ENCODE measurements around the gene MARCHF4. TPM values are rescaled to one million over a fixed set of nuclear protein-coding genes. Genes with fewer than 3 reads are reported as not detected.

MARCHF4 gene
- total and polyA plus RNA-seq, 8 donors, result 0.19 to 4.1 (median 0.52) TPM

DNA sequence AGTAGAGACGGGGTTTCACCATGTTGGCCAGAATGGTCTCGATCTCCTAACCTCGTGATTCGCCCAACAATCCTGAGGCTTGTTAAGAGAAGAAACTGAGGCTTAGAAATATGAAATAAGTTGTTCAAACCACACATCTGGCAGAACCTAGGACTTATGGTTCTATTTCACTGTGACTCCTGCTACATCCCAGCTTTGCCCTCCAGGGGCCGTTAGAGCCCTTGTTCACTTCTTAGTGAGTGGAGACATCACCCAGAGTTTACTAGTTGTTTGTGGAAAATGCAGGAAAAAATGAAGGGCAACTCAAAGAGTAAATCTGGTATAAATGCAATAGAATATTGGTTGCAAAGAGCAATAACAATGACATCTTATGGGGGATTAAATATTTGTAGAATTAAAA is 43.9 kb downstream of the MARCHF4 start:
- Histone ChIP-seq H3K27ac (no peak overlapping the region), H3K36me3 (no peaks in the 10 kb centered on the region), H3K27me3 (no peaks in the 10 kb centered on the region), H3K9me3 (no peaks in the 10 kb centered on the region), H3K4me1 (no peaks in the 10 kb centered on the region), H3K4me3 (no peak overlapping the region)
- 72 to 79% methylated on average over 5 of the region's 5 CpGs for WGBS, 2 donors
- no peak for FAIRE-seq
- intact Hi-C loops (cut with DNase I), result no loop called here
- DNase-seq, result no peak
- TF ChIP-seq, protein P1, sequence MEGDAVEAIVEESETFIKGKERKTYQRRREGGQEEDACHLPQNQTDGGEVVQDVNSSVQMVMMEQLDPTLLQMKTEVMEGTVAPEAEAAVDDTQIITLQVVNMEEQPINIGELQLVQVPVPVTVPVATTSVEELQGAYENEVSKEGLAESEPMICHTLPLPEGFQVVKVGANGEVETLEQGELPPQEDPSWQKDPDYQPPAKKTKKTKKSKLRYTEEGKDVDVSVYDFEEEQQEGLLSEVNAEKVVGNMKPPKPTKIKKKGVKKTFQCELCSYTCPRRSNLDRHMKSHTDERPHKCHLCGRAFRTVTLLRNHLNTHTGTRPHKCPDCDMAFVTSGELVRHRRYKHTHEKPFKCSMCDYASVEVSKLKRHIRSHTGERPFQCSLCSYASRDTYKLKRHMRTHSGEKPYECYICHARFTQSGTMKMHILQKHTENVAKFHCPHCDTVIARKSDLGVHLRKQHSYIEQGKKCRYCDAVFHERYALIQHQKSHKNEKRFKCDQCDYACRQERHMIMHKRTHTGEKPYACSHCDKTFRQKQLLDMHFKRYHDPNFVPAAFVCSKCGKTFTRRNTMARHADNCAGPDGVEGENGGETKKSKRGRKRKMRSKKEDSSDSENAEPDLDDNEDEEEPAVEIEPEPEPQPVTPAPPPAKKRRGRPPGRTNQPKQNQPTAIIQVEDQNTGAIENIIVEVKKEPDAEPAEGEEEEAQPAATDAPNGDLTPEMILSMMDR (IDR thresholded peaks at IDR 0.05), result no peak
- ATAC-seq, result no peak

DNA sequence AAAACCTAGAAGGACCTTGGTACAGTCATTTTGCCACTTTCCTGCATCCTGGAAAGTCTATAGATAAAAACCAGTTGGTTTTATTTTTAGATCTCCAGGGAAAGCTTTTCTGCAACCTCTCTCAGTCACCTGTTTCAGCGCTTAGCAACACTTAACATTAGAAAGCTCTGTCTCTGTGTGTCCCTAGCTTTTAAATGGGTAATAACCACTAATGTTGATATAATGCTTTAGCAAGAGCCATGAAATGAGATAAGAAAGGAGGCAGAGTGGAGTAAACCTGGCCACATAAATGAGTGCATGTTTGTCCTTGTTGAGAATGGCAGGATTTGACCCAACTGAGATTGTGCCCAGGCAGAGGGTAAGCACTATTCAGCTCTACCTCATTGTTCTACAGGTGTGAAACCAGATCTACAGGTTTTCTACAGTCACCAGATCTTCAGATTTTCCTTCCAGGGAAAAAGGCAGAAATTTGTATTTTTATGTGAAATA is 44.8 kb downstream of the MARCHF4 start:
- H3K4me3 ChIP-seq, result no peak overlapping the region
- no peaks in the 10 kb centered on the region for H3K27me3 ChIP-seq
- intact Hi-C loops (cut with DNase I), result no loop called here
- H3K27ac ChIP-seq, result no peak overlapping the region
- DNase-seq (no peak), FAIRE-seq (no peak), ATAC-seq (peak in 2 of 4 donors; percentile 80 to 89)
- no peaks in the 10 kb centered on the region for H3K36me3 ChIP-seq
- no peaks in the 10 kb centered on the region for H3K4me1 ChIP-seq
- TF ChIP-seq, protein P1 (IDR thresholded peaks at IDR 0.05), result no peak
- no peaks in the 10 kb centered on the region for H3K9me3 ChIP-seq
- WGBS, 2 donors, result 44 to 64% methylated on average over 1 of the region's 1 CpG

Other genes with a start within 250 kb of the MARCHF4 start
- 10 to 100 TPM in 2 of 6 donors, 1 to 10 TPM in 4; 7.0 to 12.8 (median 8.1) TPM for gene SMARCAL1, start 40.0 kb upstream of the MARCHF4 start, total RNA-seq
- gene SMARCAL1, start 40.0 kb upstream of the MARCHF4 start, polyA plus RNA-seq, result 1 to 10 TPM; 5.5 to 6.7 TPM
- 1,000 to 10,000 TPM; 1,329 to 2,188 (median 1,510) TPM for gene RPL37A, start 126.4 kb upstream of the MARCHF4 start, total RNA-seq
- gene RPL37A, start 126.4 kb upstream of the MARCHF4 start, polyA plus RNA-seq, result 1,000 to 10,000 TPM; 1,646 to 2,596 TPM

Data from pancreas (tissue), 10 donors.